ENCODE measurements around the gene MAD1L1. TPM values are rescaled to one million over a fixed set of nuclear protein-coding genes. Genes with fewer than 3 reads are reported as not detected.

MAD1L1 gene
- total and polyA plus RNA-seq, 8 donors: 12.8 to 469 (median 27.3) TPM

DNA sequence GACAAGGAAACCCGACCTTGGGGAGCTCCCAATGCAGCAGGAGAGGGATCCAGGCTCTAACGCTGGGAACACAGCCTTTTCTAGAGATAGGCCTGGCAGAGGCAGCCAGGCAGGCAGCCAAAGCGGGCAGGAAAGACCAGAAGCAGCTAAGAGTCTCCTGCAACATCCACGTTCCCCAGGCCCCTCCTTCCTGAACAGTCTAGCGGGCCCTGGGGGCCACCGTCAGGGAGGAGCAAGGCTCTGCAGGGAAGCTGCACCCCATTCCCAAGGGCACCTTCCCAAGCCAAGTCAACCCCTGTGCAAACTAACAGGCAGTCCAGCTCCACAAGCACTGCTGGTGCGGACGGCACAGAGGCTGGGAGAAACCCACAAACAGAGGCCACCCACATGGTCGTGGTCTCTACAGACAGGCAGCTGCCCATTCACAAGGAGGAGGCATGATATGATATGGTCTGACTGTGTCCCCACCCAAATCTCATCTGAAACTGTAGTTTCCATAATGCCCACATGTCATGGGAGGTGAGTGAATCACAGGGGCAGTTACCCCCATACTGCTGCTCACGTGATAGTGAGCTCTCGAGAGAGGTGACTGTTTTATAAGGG is 115.7 kb downstream of the MAD1L1 start:
- Histone ChIP-seq H3K27ac (no peak overlapping the region), H3K27me3 (no peaks in the 10 kb centered on the region), H3K36me3 (peaks cover 0 to 18% (median 2%) of the 10 kb centered on the region in 4 donors), H3K9me3 (no peaks in the 10 kb centered on the region), H3K4me3 (no peak overlapping the region), H3K4me1 (peaks cover 20 to 48% (median 29%) of the 10 kb centered on the region in 4 donors)
- DNase-seq: peak; percentile 56 to 76
- no peak for TF ChIP-seq CTCF (IDR thresholded peaks at IDR 0.05)
- no peak for TF ChIP-seq POLR2A (IDR thresholded peaks at IDR 0.05)
- no peak for TF ChIP-seq POLR2AphosphoS5 (IDR thresholded peaks at IDR 0.05)
- no peak for TF ChIP-seq EP300 (IDR thresholded peaks at IDR 0.05)
- WGBS, 5 donors: 50 to 56% (median 52%) methylated on average over 9 to 11 of the region's 11 CpGs
- intact Hi-C loops (cut with DNase I; ENCODE audit: low total_unique reads): no loop called here

GRCh38 chr7:2116448-2116810 is 116.3 kb downstream of the MAD1L1 start:
- intact Hi-C loops (cut with DNase I; ENCODE audit: low total_unique reads): no loop called here
- peaks cover 21 to 49% (median 32%) of the 10 kb centered on the region in 4 donors for H3K4me1 ChIP-seq
- no peak for DNase-seq
- WGBS, 5 donors: 80 to 89% (median 82%) methylated on average over 9 of the region's 9 CpGs
- peak overlapping the region in 1 of 5 donors; percentile 52 for H3K27ac ChIP-seq
- peaks cover 0 to 14% (median 2%) of the 10 kb centered on the region in 4 donors for H3K36me3 ChIP-seq
- H3K4me3 ChIP-seq: no peak overlapping the region
- no peak for TF ChIP-seq POLR2A (IDR thresholded peaks at IDR 0.05)
- TF ChIP-seq POLR2AphosphoS5 (IDR thresholded peaks at IDR 0.05): no peak
- no peak for TF ChIP-seq CTCF (IDR thresholded peaks at IDR 0.05)
- no peak for TF ChIP-seq EP300 (IDR thresholded peaks at IDR 0.05)
- H3K27me3 ChIP-seq: no peaks in the 10 kb centered on the region
- no peaks in the 10 kb centered on the region for H3K9me3 ChIP-seq

- peaks cover 27 to 49% (median 32%) of the 10 kb centered on the region in 4 donors for H3K4me1 ChIP-seq
- WGBS, 5 donors: 77 to 91% (median 83%) methylated on average over 15 to 25 of the region's 25 CpGs
- H3K36me3 ChIP-seq: peaks cover 0 to 11% (median 2%) of the 10 kb centered on the region in 4 donors
- intact Hi-C loops (cut with DNase I; ENCODE audit: low total_unique reads): no loop called here
- H3K9me3 ChIP-seq: no peaks in the 10 kb centered on the region
- peak overlapping the region in 1 of 5 donors; percentile 52 for H3K27ac ChIP-seq
- H3K27me3 ChIP-seq: no peaks in the 10 kb centered on the region
- H3K4me3 ChIP-seq: no peak overlapping the region
- no peak for TF ChIP-seq POLR2A (IDR thresholded peaks at IDR 0.05)
- no peak for TF ChIP-seq CTCF (IDR thresholded peaks at IDR 0.05)
- no peak for TF ChIP-seq EP300 (IDR thresholded peaks at IDR 0.05)
- TF ChIP-seq POLR2AphosphoS5 (IDR thresholded peaks at IDR 0.05): no peak
- no peak for DNase-seq
These were observed 116.8 kb downstream of the MAD1L1 start for GRCh38 chr7:2115760-2116447.

DNA sequence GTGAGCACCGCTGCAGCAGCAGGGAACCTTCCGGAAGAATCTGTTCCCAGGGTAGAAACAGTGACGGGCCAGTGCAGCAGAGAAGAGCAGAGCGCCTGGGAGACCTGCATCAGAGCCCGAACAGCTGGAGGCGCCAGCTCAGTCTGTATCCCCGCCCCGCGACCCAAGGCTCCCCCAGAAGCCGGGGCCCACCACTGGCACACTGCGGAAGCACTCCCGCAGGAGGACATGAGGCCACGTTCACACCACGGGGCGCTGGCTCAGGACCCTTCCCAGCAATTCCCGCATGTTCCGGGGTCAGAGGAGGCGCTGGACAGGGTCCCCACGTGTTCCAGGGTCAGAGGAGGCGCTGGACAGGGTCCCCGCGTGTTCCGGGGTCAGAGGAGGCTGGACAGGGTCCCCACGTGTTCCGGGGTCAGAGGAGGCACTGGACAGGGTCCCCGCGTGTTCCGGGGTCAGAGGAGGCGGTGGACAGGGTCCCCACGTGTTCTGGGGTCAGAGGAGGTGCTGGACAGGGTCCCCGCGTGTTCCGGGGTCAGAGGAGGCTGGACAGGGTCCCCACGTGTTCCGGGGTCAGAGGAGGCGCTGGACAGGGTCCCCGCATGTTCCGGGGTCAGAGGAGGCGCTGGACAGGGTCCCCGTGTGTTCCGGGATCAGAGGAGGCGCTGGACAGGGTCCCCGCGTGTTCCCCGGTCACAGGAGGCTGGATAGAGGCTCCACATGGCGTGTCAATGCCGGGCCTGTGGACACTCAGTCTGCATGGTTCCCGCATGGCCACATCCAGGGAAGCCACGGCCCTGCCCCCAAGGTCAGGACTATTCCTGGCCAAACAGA is 117.6 kb downstream of the MAD1L1 start:
- Histone ChIP-seq H3K9me3 (no peaks in the 10 kb centered on the region), H3K4me3 (no peak overlapping the region), H3K4me1 (peaks cover 25 to 49% (median 33%) of the 10 kb centered on the region in 4 donors), H3K27ac (peak overlapping the region in 1 of 5 donors; percentile 52), H3K27me3 (no peaks in the 10 kb centered on the region), H3K36me3 (peaks cover 0 to 11% (median 2%) of the 10 kb centered on the region in 4 donors)
- 91 to 98% (median 97%) methylated on average over 36 to 49 of the region's 49 CpGs for WGBS, 5 donors
- intact Hi-C loops (cut with DNase I; ENCODE audit: low total_unique reads): no loop called here
- DNase-seq: no peak
- TF ChIP-seq POLR2AphosphoS5 (IDR thresholded peaks at IDR 0.05) (no peak), CTCF (IDR thresholded peaks at IDR 0.05) (no peak), POLR2A (IDR thresholded peaks at IDR 0.05) (no peak), EP300 (IDR thresholded peaks at IDR 0.05) (no peak)
